Suppressor macrophage treated with lipopolysaccharide for 1 hour (primary cell): Measurements from ENCODE around the gene DNAJB2.
A peak's percentile ranks its signal among the peaks of the same experiment; 100 is the strongest.
"Not testable (repeated sequence)": the region's sequence is repeated elsewhere in the genome, so short reads cannot be mapped to it uniquely, and the experiment has no call there.

Experiments
- DNase-seq, 3 donors: peaks; one replicate each; pipeline ENCODE4 v3.0.0-alpha.2; 2020 to 2022

Gene DNAJB2

GRCh38 chr2:219258942-219259341 lies 20.2 kb upstream of the DNAJB2 start:
- not testable (repeated sequence) for DNase-seq

- DNase-seq, result no peak
Measured at GRCh38 chr2:219261024-219261855, 17.9 kb upstream of the DNAJB2 start.

GRCh38 chr2:219266232-219266631 lies 12.9 kb upstream of the DNAJB2 start:
- DNase-seq, result no peak

GRCh38 chr2:219266886-219267285 lies 12.3 kb upstream of the DNAJB2 start:
- no peak for DNase-seq

- DNase-seq, result no peak
Measured at GRCh38 chr2:219268294-219268693, 10.9 kb upstream of the DNAJB2 start.

- DNase-seq, result no peak
Measured at GRCh38 chr2:219269362-219270054, 9.7 kb upstream of the DNAJB2 start.

GRCh38 chr2:219270055-219270372 lies 9.2 kb upstream of the DNAJB2 start:
- no peak for DNase-seq

- DNase-seq, result no peak
Measured at GRCh38 chr2:219271021-219271420, 8.1 kb upstream of the DNAJB2 start.

- DNase-seq, result peak in 2 of 3 donors; percentile 32 to 44
Measured at GRCh38 chr2:219272356-219272755, 6.8 kb upstream of the DNAJB2 start.

GRCh38 chr2:219272995-219273394 lies 6.2 kb upstream of the DNAJB2 start:
- peak; percentile 28 to 46 (median 46) for DNase-seq

GRCh38 chr2:219273937-219274336 lies 5.2 kb upstream of the DNAJB2 start:
- DNase-seq, result no peak

GRCh38 chr2:219274361-219274921 lies 4.7 kb upstream of the DNAJB2 start:
- no peak for DNase-seq

- DNase-seq, result peak; percentile 71 to 77 (median 76)
Measured at GRCh38 chr2:219277703-219278654, 1.2 kb upstream of the DNAJB2 start.

GRCh38 chr2:219278655-219279150 lies 463 bp upstream of the DNAJB2 start:
- no peak for DNase-seq

- no peak for DNase-seq
Measured at GRCh38 chr2:219279916-219280516, 850 bp downstream of the DNAJB2 start.

- no peak for DNase-seq
Measured at GRCh38 chr2:219280651-219281050, 1.5 kb downstream of the DNAJB2 start.

- no peak for DNase-seq
Measured at GRCh38 chr2:219281588-219281987, 2.4 kb downstream of the DNAJB2 start.

- DNase-seq, result no peak
Measured at GRCh38 chr2:219282375-219282774, 3.2 kb downstream of the DNAJB2 start.

GRCh38 chr2:219282943-219283581 lies 3.9 kb downstream of the DNAJB2 start:
- DNase-seq, result no peak

GRCh38 chr2:219284501-219285372 lies 5.6 kb downstream of the DNAJB2 start:
- DNase-seq, result no peak

- DNase-seq, result no peak
Measured at GRCh38 chr2:219285373-219285735, 6.2 kb downstream of the DNAJB2 start.
